ENCODE data around the gene FAM209A.
"Not testable (repeated sequence)": the region's sequence is repeated elsewhere in the genome, so short reads cannot be mapped to it uniquely, and the experiment has no call there.

The FAM209A gene, protein sequence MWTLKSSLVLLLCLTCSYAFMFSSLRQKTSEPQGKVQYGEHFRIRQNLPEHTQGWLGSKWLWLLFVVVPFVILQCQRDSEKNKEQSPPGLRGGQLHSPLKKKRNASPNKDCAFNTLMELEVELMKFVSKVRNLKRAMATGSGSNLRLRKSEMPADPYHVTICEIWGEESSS

GRCh38 chr20:56524444-56524843, at the start of gene FAM209A:
TSS of gene FAM209A (plus strand) at chr20:56524744. CDS start at chr20:56524809, 65 bp downstream.
- not testable (repeated sequence) for H3K79me2 ChIP-seq (ENCODE audit: insufficient read depth, low read length); H3F3A ChIP-seq (ENCODE audit: low read depth); H2AFZ ChIP-seq (ENCODE audit: low read length)

DNA sequence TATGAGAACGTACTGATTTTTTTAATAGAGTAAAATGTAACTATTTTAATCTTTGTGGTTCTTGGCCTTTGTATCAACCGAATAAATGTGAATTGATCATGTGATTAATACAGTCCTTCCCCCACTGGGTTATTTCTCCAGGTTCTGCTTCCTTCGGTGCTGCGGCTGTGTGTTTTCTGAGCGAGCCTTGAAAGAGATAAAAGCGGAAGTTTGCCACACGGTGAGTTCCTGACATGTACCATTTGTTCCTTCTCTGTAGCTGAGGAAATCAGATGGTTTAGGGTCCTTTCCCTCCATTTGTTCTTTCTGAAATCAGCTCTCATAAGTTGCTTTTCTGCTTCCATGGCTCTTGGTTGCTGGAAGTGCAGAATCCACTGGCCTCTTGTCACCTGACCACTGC, 40.6 kb upstream of the FAM209A start:
- TF ChIP-seq EZH2phosphoT487 (IDR thresholded peaks at IDR 0.05; ENCODE audit: borderline replicate concordance), result no peak
- TF ChIP-seq, protein P1, sequence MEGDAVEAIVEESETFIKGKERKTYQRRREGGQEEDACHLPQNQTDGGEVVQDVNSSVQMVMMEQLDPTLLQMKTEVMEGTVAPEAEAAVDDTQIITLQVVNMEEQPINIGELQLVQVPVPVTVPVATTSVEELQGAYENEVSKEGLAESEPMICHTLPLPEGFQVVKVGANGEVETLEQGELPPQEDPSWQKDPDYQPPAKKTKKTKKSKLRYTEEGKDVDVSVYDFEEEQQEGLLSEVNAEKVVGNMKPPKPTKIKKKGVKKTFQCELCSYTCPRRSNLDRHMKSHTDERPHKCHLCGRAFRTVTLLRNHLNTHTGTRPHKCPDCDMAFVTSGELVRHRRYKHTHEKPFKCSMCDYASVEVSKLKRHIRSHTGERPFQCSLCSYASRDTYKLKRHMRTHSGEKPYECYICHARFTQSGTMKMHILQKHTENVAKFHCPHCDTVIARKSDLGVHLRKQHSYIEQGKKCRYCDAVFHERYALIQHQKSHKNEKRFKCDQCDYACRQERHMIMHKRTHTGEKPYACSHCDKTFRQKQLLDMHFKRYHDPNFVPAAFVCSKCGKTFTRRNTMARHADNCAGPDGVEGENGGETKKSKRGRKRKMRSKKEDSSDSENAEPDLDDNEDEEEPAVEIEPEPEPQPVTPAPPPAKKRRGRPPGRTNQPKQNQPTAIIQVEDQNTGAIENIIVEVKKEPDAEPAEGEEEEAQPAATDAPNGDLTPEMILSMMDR (conservative IDR thresholded peaks at IDR 0.05; ENCODE audit: low read length), result no peak
- Histone ChIP-seq H3K4me3 (ENCODE audit: low read length, poor library complexity, severe bottlenecking) (no peak overlapping the region), H3K9me3 (ENCODE audit: insufficient read depth, low read depth, low read length) (no peaks in the 10 kb centered on the region), H3K9me2 (replicated peaks; ENCODE audit: low read depth, low read length) (no peaks in the 10 kb centered on the region), H3F3A (ENCODE audit: low read depth) (no peaks in the 10 kb centered on the region), H3K4me1 (ENCODE audit: insufficient read depth, low read length, poor library complexity, severe bottlenecking) (no peaks in the 10 kb centered on the region), H3K27me3 (ENCODE audit: insufficient read depth, low read length, poor library complexity, severe bottlenecking) (no peaks in the 10 kb centered on the region), H3K9ac (ENCODE audit: low read depth, low read length, poor library complexity, severe bottlenecking) (no peak overlapping the region), H3K36me3 (ENCODE audit: insufficient read depth, low read length) (peaks cover 76% of the 10 kb centered on the region; the same call in 1 of the 2 replicates), H3K4me2 (ENCODE audit: low read depth, low read length, poor library complexity, severe bottlenecking) (no peak overlapping the region), H2AFZ (ENCODE audit: low read length) (no peak overlapping the region), H4K20me1 (ENCODE audit: insufficient read depth, low read length, poor library complexity, severe bottlenecking) (peaks cover 4% of the 10 kb centered on the region), H3K79me2 (ENCODE audit: insufficient read depth, low read length) (0 out of 2 replicates have a peak, but pooled peaks cover 3% of the 10 kb centered on the region)

More at GRCh38 chr20:56524444-56524843, at the start of gene FAM209A:
- H3K4me1 ChIP-seq (ENCODE audit: insufficient read depth, low read length, poor library complexity, severe bottlenecking); H3K9me3 ChIP-seq (ENCODE audit: insufficient read depth, low read depth, low read length); H4K20me1 ChIP-seq (ENCODE audit: insufficient read depth, low read length, poor library complexity, severe bottlenecking); H3K9me2 ChIP-seq (replicated peaks; ENCODE audit: low read depth, low read length); H3K4me3 ChIP-seq (ENCODE audit: low read length, poor library complexity, severe bottlenecking); H3K4me2 ChIP-seq (ENCODE audit: low read depth, low read length, poor library complexity, severe bottlenecking); H3K27me3 ChIP-seq (ENCODE audit: insufficient read depth, low read length, poor library complexity, severe bottlenecking); H3K9ac ChIP-seq (ENCODE audit: low read depth, low read length, poor library complexity, severe bottlenecking): not testable (repeated sequence)
- H3K36me3 ChIP-seq (ENCODE audit: insufficient read depth, low read length), result peaks cover 14% of the 10 kb centered on the region

DNA sequence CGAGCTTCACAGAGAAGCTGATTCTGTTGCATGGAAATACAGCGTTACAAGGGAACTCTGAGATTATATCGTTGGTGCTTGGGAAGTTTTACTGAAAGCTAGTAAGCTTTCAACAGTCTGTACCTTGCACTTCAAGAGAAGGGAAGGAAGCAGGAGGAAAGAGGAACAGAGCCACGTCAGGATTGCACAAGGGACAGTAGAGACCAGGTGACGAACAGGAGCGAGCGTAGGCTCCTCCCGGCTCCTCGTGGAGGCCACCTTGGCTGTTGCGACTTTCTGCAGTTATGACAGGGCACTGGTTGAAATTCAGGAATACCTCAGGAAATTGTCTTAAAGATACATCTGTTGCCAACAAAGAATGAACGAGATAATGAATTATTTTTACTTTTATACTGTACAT, 37.3 kb upstream of the FAM209A start:
- Histone ChIP-seq H3K9me2 (replicated peaks; ENCODE audit: low read depth, low read length) (no peaks in the 10 kb centered on the region), H3K36me3 (ENCODE audit: insufficient read depth, low read length) (peaks cover 68% of the 10 kb centered on the region; the same call in 1 of the 2 replicates), H2AFZ (ENCODE audit: low read length) (no peak overlapping the region), H3K4me1 (ENCODE audit: insufficient read depth, low read length, poor library complexity, severe bottlenecking) (no peaks in the 10 kb centered on the region), H3K4me3 (ENCODE audit: low read length, poor library complexity, severe bottlenecking) (no peak overlapping the region), H4K20me1 (ENCODE audit: insufficient read depth, low read length, poor library complexity, severe bottlenecking) (peaks cover 2% of the 10 kb centered on the region), H3K9ac (ENCODE audit: low read depth, low read length, poor library complexity, severe bottlenecking) (no peak overlapping the region), H3K79me2 (ENCODE audit: insufficient read depth, low read length) (peaks cover 8% of the 10 kb centered on the region; the same call in 1 of the 2 replicates), H3K27me3 (ENCODE audit: insufficient read depth, low read length, poor library complexity, severe bottlenecking) (no peaks in the 10 kb centered on the region), H3K4me2 (ENCODE audit: low read depth, low read length, poor library complexity, severe bottlenecking) (no peak overlapping the region), H3K9me3 (ENCODE audit: insufficient read depth, low read depth, low read length) (no peaks in the 10 kb centered on the region), H3F3A (ENCODE audit: low read depth) (no peaks in the 10 kb centered on the region)
- TF ChIP-seq, protein P1 (conservative IDR thresholded peaks at IDR 0.05; ENCODE audit: low read length), result no peak
- no peak for TF ChIP-seq EZH2phosphoT487 (IDR thresholded peaks at IDR 0.05; ENCODE audit: borderline replicate concordance)

GRCh38 chr20:56488566-56488965, 36.0 kb upstream of the FAM209A start:
- Histone ChIP-seq H3K9me3 (ENCODE audit: insufficient read depth, low read depth, low read length) (no peaks in the 10 kb centered on the region), H3K79me2 (ENCODE audit: insufficient read depth, low read length) (peaks cover 8% of the 10 kb centered on the region; the same call in 1 of the 2 replicates), H3K4me3 (ENCODE audit: low read length, poor library complexity, severe bottlenecking) (no peak overlapping the region), H3K27me3 (ENCODE audit: insufficient read depth, low read length, poor library complexity, severe bottlenecking) (no peaks in the 10 kb centered on the region), H3K4me1 (ENCODE audit: insufficient read depth, low read length, poor library complexity, severe bottlenecking) (no peaks in the 10 kb centered on the region), H3F3A (ENCODE audit: low read depth) (no peaks in the 10 kb centered on the region), H2AFZ (ENCODE audit: low read length) (no peak overlapping the region), H3K36me3 (ENCODE audit: insufficient read depth, low read length) (peaks cover 64% of the 10 kb centered on the region; the same call in 1 of the 2 replicates), H4K20me1 (ENCODE audit: insufficient read depth, low read length, poor library complexity, severe bottlenecking) (peaks cover 2% of the 10 kb centered on the region), H3K4me2 (ENCODE audit: low read depth, low read length, poor library complexity, severe bottlenecking) (no peak overlapping the region), H3K9me2 (replicated peaks; ENCODE audit: low read depth, low read length) (no peaks in the 10 kb centered on the region), H3K9ac (ENCODE audit: low read depth, low read length, poor library complexity, severe bottlenecking) (no peak overlapping the region)
- TF ChIP-seq, protein P1 (conservative IDR thresholded peaks at IDR 0.05; ENCODE audit: low read length), result no peak
- no peak for TF ChIP-seq EZH2phosphoT487 (IDR thresholded peaks at IDR 0.05; ENCODE audit: borderline replicate concordance)

All from Loucy (cell line).